HEK293 (cell line): ENCODE data around the gene MERTK.

ENCODE experiments used
- CTCF ChIA-PET: fragments of 350-600 bp; formaldehyde crosslinking; extraction: SDS; loops from one replicate; lab custom pipeline; 2021; ENCODE audit warnings: antibody characterized with exemption; lab: Yijun Ruan, JAX
- POLR2A ChIA-PET: fragments of 300-600 bp; formaldehyde crosslinking; extraction: SDS; loops from one replicate; lab custom pipeline; 2020; ENCODE audit warnings: antibody characterized with exemption, inconsistent platforms; lab: Yijun Ruan, JAX
- H3K27ac ChIP-seq: fragments of 200-500 bp; sonication (Bioruptor generic); 2 replicates; pipeline ENCODE4 v1.5.1; 2014; ENCODE audit warnings: low read depth, low read length, control low read depth, inconsistent platforms; ENCODE audit errors: extremely low read depth
- H3K36me3 ChIP-seq, 2 experiments: fragments of 200-500 bp in 1 of 2; sonication (Bioruptor generic) in 1 of 2; 1 replicate in 1 of 2; 2 replicates in 1 of 2; pipeline ENCODE4 v1.5.1; 2014 to 2017; ENCODE audit warnings: inconsistent platforms in 2 of 2, low read length in 2 of 2; ENCODE audit not compliant: control insufficient read depth in 2 of 2, insufficient read depth in 1 of 2
- H3K4me1 ChIP-seq: fragments of 200-500 bp; sonication (Bioruptor generic); 2 replicates; pipeline ENCODE4 v1.5.1; 2014; ENCODE audit warnings: mild to moderate bottlenecking, low read length, inconsistent platforms; ENCODE audit not compliant: control insufficient read depth, insufficient read depth
- H3K4me3 ChIP-seq: 2 replicates; pipeline ENCODE4 v1.5.1; 2011; ENCODE audit warnings: low read depth, mild to moderate bottlenecking, control low read depth, low read length, moderate library complexity
- H3K9me3 ChIP-seq: fragments of 200-500 bp; sonication (Bioruptor generic); 2 replicates; pipeline ENCODE4 v1.5.1; 2014; ENCODE audit warnings: low read depth, low read length, inconsistent platforms; ENCODE audit not compliant: control insufficient read depth, insufficient read depth
- CTCF ChIP-seq: fragments of 450-650 bp; formaldehyde crosslinking; IDR thresholded peaks from 2 replicates; pipeline ENCODE4 v1.5.1; 2016; ENCODE audit warnings: missing biosample characterization, missing genetic modification characterization
- KLF10 ChIP-seq: fragments of 450-650 bp; IDR thresholded peaks from 2 replicates; pipeline ENCODE4 v1.5.1; 2018; ENCODE audit warnings: missing biosample characterization, mild to moderate bottlenecking, missing genetic modification characterization
- KLF7 ChIP-seq: fragments of 450-650 bp; formaldehyde crosslinking; IDR thresholded peaks from 2 replicates; pipeline ENCODE4 v1.5.1; 2016; ENCODE audit warnings: missing biosample characterization, missing genetic modification characterization, borderline replicate concordance
- PRDM2 ChIP-seq: fragments of 450-650 bp; formaldehyde crosslinking; IDR thresholded peaks from 2 replicates; pipeline ENCODE4 v1.5.1; 2016; ENCODE audit warnings: missing biosample characterization, missing genetic modification characterization, borderline replicate concordance
- REST ChIP-seq: fragments of 450-650 bp; formaldehyde crosslinking; IDR thresholded peaks from 2 replicates; pipeline ENCODE4 v1.5.1; 2016; ENCODE audit warnings: missing biosample characterization, missing genetic modification characterization
- ZBTB26 ChIP-seq: fragments of 450-650 bp; formaldehyde crosslinking; optimal IDR thresholded peaks from 2 replicates; pipeline ENCODE3; 2016; ENCODE audit warnings: missing biosample characterization, mild to moderate bottlenecking, missing genetic modification characterization
- ZBTB44 ChIP-seq: fragments of 450-650 bp; IDR thresholded peaks from 2 replicates; pipeline ENCODE4 v1.5.1; 2018; ENCODE audit warnings: missing biosample characterization, mild to moderate bottlenecking, missing genetic modification characterization
- ZNF138 ChIP-seq: fragments of 450-650 bp; formaldehyde crosslinking; IDR thresholded peaks from 2 replicates; pipeline ENCODE4 v1.5.1; 2016; ENCODE audit warnings: missing biosample characterization, missing genetic modification characterization, borderline replicate concordance
- ZNF623 ChIP-seq: fragments of 450-650 bp; formaldehyde crosslinking; IDR thresholded peaks from 2 replicates; pipeline ENCODE4 v1.5.1; 2016; ENCODE audit warnings: missing biosample characterization, missing genetic modification characterization

Gene MERTK

GRCh38 chr2:111947219-111947618 is 48.8 kb downstream of the MERTK start (continued):
- TF ChIP-seq PRDM2, result no peak
- TF ChIP-seq KLF7 (tag by site-specific recombination), result no peak
- no peak for TF ChIP-seq REST
- TF ChIP-seq ZBTB26 (tag by site-specific recombination), result no peak
- no peak for TF ChIP-seq ZNF138 (tag by site-specific recombination)
- TF ChIP-seq KLF10 (tag by site-specific recombination), result no peak
- TF ChIP-seq CTCF (tag by site-specific recombination), result no peak

GRCh38 chr2:111948832-111949231 is 50.4 kb downstream of the MERTK start:
- POLR2A ChIA-PET, result no interaction called here
- Histone ChIP-seq H3K27ac (no peak overlapping the region), H3K9me3 (no peaks in the 10 kb centered on the region), H3K4me3 (no peak overlapping the region), H3K36me3 (peaks cover 0 to 34% of the 10 kb centered on the region in 2 experiments; a peak in 1 of 3 replicates), H3K4me1 (no peaks in the 10 kb centered on the region; the same call in 1 of the 2 replicates)
- CTCF ChIA-PET, result no interaction called here
- TF ChIP-seq ZNF623 (tag by site-specific recombination) (peak; percentile 90), ZBTB44 (tag by site-specific recombination) (no peak)
